ENCODE results near the gene CCNA1. TPM values are rescaled to one million over a fixed set of nuclear protein-coding genes. Genes with fewer than 3 reads are reported as not detected.

The CCNA1 gene
- polyA plus RNA-seq (2012; ENCODE audit: insufficient read length, low read depth) = not detected

DNA sequence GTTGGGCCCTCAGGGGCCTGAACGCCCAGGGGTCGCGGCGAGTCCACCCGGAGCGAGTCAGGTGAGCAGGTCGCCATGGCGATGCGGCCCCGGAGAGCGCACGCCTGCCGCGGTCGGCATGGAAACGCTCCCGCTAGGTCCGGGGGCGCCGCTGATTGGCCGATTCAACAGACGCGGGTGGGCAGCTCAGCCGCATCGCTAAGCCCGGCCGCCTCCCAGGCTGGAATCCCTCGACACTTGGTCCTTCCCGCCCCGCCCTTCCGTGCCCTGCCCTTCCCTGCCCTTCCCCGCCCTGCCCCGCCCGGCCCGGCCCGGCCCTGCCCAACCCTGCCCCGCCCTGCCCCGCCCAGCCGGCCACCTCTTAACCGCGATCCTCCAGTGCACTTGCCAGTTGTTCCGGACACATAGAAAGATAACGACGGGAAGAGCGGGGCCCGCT, at the start of gene CCNA1:
Gene CCNA1 (plus strand): TSS at position 390 of the 439 bp plus-strand sequence. CDS start 562 bp downstream, outside the sequence.
- TF ChIP-seq, protein P1, sequence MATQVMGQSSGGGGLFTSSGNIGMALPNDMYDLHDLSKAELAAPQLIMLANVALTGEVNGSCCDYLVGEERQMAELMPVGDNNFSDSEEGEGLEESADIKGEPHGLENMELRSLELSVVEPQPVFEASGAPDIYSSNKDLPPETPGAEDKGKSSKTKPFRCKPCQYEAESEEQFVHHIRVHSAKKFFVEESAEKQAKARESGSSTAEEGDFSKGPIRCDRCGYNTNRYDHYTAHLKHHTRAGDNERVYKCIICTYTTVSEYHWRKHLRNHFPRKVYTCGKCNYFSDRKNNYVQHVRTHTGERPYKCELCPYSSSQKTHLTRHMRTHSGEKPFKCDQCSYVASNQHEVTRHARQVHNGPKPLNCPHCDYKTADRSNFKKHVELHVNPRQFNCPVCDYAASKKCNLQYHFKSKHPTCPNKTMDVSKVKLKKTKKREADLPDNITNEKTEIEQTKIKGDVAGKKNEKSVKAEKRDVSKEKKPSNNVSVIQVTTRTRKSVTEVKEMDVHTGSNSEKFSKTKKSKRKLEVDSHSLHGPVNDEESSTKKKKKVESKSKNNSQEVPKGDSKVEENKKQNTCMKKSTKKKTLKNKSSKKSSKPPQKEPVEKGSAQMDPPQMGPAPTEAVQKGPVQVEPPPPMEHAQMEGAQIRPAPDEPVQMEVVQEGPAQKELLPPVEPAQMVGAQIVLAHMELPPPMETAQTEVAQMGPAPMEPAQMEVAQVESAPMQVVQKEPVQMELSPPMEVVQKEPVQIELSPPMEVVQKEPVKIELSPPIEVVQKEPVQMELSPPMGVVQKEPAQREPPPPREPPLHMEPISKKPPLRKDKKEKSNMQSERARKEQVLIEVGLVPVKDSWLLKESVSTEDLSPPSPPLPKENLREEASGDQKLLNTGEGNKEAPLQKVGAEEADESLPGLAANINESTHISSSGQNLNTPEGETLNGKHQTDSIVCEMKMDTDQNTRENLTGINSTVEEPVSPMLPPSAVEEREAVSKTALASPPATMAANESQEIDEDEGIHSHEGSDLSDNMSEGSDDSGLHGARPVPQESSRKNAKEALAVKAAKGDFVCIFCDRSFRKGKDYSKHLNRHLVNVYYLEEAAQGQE (IDR thresholded peaks at IDR 0.05; ENCODE audit: insufficient read depth in 1 of 2, low read depth in 2 of 2, low read length in 2 of 2) = no peak
- TF ChIP-seq FOXP2 (optimal IDR thresholded peaks at IDR 0.05; ENCODE audit: borderline replicate concordance, extremely low read depth, extremely low read length, insufficient read depth) = no peak
- TF ChIP-seq POLR2AphosphoS5 (IDR thresholded peaks at IDR 0.05; ENCODE audit: low read depth, low read length) = no peak
- no peak for TF ChIP-seq TAF1 (IDR thresholded peaks at IDR 0.05; ENCODE audit: borderline replicate concordance, insufficient read depth, low read length)

DNA sequence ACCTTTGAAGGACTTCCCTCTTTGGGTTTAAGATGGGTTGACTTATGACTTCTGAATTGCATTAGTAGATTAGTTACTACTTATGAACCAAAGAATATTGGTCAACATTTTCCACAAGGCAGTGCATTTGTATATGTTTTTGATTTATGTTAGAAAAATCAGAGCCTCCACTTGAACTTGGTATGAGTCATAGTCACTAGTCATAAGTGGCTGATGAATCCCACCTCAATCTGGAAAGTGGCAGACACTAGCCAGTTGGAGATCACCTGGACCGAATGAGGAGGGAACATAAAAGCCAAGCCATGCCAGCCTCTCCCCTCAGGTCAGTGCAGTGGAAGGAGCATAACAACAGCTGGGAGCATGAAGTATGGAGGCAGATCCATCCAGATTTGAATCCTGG, 46.8 kb upstream of the CCNA1 start:
- no peak for TF ChIP-seq FOXP2 (optimal IDR thresholded peaks at IDR 0.05; ENCODE audit: borderline replicate concordance, extremely low read depth, extremely low read length, insufficient read depth)
- no peak for TF ChIP-seq POLR2AphosphoS5 (IDR thresholded peaks at IDR 0.05; ENCODE audit: low read depth, low read length)
- TF ChIP-seq TAF1 (IDR thresholded peaks at IDR 0.05; ENCODE audit: borderline replicate concordance, insufficient read depth, low read length) = no peak
- no peak for TF ChIP-seq SIN3A (IDR thresholded peaks at IDR 0.05; ENCODE audit: borderline replicate concordance, insufficient read depth, low read length)
- TF ChIP-seq, protein P1 (IDR thresholded peaks at IDR 0.05; ENCODE audit: insufficient read depth in 1 of 2, low read depth in 2 of 2, low read length in 2 of 2) = no peak

DNA sequence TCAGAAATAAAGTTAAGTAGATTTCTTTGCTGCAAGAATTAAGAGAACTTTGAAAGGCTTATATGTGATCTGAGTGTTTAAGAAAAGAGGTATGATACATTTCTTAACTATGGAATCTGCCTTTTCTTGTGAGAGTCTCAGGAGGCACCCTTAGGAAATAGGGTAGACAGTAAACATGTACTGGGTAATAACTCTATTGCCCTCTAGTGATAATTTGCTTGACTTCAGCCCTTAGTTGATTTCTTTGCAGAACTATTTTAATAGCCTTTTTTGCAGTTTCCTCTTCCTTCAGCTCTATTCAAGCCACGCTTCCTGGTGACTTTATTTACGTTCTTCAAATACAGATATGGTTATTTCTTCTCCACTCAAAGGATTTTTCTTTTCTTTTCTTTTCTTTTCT, 37.0 kb upstream of the CCNA1 start:
- no peak for TF ChIP-seq POLR2AphosphoS5 (IDR thresholded peaks at IDR 0.05; ENCODE audit: low read depth, low read length)
- TF ChIP-seq TAF1 (IDR thresholded peaks at IDR 0.05; ENCODE audit: borderline replicate concordance, insufficient read depth, low read length) = no peak
- TF ChIP-seq, protein P1 (IDR thresholded peaks at IDR 0.05; ENCODE audit: insufficient read depth in 1 of 2, low read depth in 2 of 2, low read length in 2 of 2) = no peak
- no peak for TF ChIP-seq FOXP2 (optimal IDR thresholded peaks at IDR 0.05; ENCODE audit: borderline replicate concordance, extremely low read depth, extremely low read length, insufficient read depth)
- TF ChIP-seq SIN3A (IDR thresholded peaks at IDR 0.05; ENCODE audit: borderline replicate concordance, insufficient read depth, low read length) = no peak

DNA sequence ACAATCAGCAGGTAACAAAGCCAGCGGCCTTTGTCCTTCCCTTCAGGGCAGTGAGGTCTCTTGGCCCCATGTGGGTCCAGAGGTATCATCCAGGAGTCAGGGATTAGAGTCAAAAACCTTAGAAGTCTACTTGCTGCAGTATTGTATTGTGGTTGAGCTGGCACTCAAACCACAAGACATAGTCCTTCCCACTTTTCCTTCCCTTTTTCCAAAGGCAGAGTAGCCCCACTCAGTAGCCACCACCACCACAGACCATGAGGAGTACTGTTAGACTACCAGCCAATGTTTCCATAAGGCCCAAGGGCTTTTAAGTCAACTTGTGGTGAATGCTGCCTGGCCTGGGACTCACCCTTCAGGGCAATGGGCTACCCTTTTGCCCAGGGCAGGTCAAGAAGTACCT, 27.1 kb upstream of the CCNA1 start:
- no peak for TF ChIP-seq TAF1 (IDR thresholded peaks at IDR 0.05; ENCODE audit: borderline replicate concordance, insufficient read depth, low read length)
- no peak for TF ChIP-seq FOXP2 (optimal IDR thresholded peaks at IDR 0.05; ENCODE audit: borderline replicate concordance, extremely low read depth, extremely low read length, insufficient read depth)
- no peak for TF ChIP-seq SIN3A (IDR thresholded peaks at IDR 0.05; ENCODE audit: borderline replicate concordance, insufficient read depth, low read length)
- TF ChIP-seq, protein P1 (IDR thresholded peaks at IDR 0.05; ENCODE audit: insufficient read depth in 1 of 2, low read depth in 2 of 2, low read length in 2 of 2) = no peak
- no peak for TF ChIP-seq POLR2AphosphoS5 (IDR thresholded peaks at IDR 0.05; ENCODE audit: low read depth, low read length)

DNA sequence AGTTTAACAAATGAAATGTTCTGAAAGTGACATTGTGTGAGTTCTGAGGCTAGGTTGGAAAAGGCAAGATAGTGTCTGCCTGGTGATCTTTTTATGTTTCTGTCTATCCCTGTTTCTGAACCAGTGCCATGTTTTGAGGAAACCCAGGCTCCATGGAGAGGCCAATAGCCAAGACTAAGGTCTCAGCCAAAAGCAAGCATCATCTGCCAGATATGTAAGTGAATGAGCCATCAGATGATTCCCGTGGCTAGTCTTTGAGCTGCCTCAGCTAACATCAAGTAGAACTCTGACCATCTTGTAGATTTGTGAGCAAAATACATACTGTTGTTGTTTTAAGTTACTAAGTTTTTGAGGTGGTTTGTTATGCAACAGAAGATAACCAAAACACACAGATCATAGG, 19.6 kb upstream of the CCNA1 start:
- TF ChIP-seq POLR2AphosphoS5 (IDR thresholded peaks at IDR 0.05; ENCODE audit: low read depth, low read length) (no peak), FOXP2 (optimal IDR thresholded peaks at IDR 0.05; ENCODE audit: borderline replicate concordance, extremely low read depth, extremely low read length, insufficient read depth) (no peak), TAF1 (IDR thresholded peaks at IDR 0.05; ENCODE audit: borderline replicate concordance, insufficient read depth, low read length) (no peak), SIN3A (IDR thresholded peaks at IDR 0.05; ENCODE audit: borderline replicate concordance, insufficient read depth, low read length) (no peak)
- TF ChIP-seq, protein P1 (IDR thresholded peaks at IDR 0.05; ENCODE audit: insufficient read depth in 1 of 2, low read depth in 2 of 2, low read length in 2 of 2) = no peak
